Activated T-helper 2 cell treated with anti-CD3 and anti-CD28 coated beads, Interferon-gamma antibody, Interleukin-2, Interleukin-4, amounts not matched to agents 10 μg/mL and 5 μg/mL and 100 μg/mL, durations not matched to agents 14 hours and 24 hours and 36 hours (primary cell): ENCODE results near the gene SLC15A5. TPM values are rescaled to one million over a fixed set of nuclear protein-coding genes. Genes with fewer than 3 reads are reported as not detected.

ENCODE experiments used
- DNase-seq: peaks from one replicate; pipeline ENCODE4 v3.0.0; 2021; ENCODE audit warnings: low spot score
- H3K27ac Mint-ChIP-seq: one replicate; pipeline ENCODE4 v1.8.0; 2021; ENCODE audit warnings: mixed read lengths
- H3K27me3 Mint-ChIP-seq: one replicate; pipeline ENCODE4 v1.8.0; 2021; ENCODE audit warnings: low read depth, mixed read lengths
- H3K36me3 Mint-ChIP-seq: one replicate; pipeline ENCODE4 v1.8.0; 2021; ENCODE audit warnings: low read depth, mixed read lengths
- H3K4me1 Mint-ChIP-seq: one replicate; pipeline ENCODE4 v1.8.0; 2021; ENCODE audit warnings: low read depth, mixed read lengths
- H3K4me3 Mint-ChIP-seq: one replicate; pipeline ENCODE4 v1.8.0; 2021; ENCODE audit warnings: low read depth, mild to moderate bottlenecking, moderate library complexity, mixed read lengths
- H3K9me3 Mint-ChIP-seq: one replicate; pipeline ENCODE4 v1.8.0; 2021; ENCODE audit warnings: mixed read lengths
- intact Hi-C: fragments of 100-400 bp; cut with micrococcal nuclease; formaldehyde crosslinking; loops from one replicate; pipeline ENCODE4 v1.15.1; 2023
- total RNA-seq: library from RNA; stranded (reverse); gene quantifications from 2 replicates; pipeline ENCODE4 v1.2.3, GENCODE V29; 2022

SLC15A5 gene
- total RNA-seq, 1 donor from 2014 or later: not detected

DNA sequence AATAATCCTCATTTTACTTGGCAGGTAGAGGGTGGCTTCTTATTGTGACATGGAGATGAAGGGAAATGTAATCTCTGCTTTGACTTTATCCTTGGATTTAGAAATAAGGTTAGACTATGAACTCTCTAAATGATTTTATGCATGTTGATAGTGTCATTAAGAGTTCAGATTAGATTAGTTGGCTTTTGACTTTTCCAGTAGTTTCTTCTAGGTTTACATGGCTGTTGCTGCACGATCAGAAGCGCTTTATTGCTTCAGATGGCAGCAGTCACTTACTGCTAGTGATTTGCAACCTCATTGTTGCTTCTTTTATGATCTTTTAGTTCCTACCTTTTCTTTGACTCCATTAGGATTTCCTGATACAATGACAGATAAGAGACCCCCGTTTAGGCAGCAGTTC lies 32.3 kb downstream of the SLC15A5 start:
- Mint-ChIP-seq H3K4me1 (no peaks in the 10 kb centered on the region), H3K27ac (no peak overlapping the region), H3K27me3 (no peaks in the 10 kb centered on the region), H3K4me3 (no peak overlapping the region), H3K36me3 (no peaks in the 10 kb centered on the region), H3K9me3 (peaks cover 21% of the 10 kb centered on the region)
- intact Hi-C loops: no loop called here
- DNase-seq: no peak

DNA sequence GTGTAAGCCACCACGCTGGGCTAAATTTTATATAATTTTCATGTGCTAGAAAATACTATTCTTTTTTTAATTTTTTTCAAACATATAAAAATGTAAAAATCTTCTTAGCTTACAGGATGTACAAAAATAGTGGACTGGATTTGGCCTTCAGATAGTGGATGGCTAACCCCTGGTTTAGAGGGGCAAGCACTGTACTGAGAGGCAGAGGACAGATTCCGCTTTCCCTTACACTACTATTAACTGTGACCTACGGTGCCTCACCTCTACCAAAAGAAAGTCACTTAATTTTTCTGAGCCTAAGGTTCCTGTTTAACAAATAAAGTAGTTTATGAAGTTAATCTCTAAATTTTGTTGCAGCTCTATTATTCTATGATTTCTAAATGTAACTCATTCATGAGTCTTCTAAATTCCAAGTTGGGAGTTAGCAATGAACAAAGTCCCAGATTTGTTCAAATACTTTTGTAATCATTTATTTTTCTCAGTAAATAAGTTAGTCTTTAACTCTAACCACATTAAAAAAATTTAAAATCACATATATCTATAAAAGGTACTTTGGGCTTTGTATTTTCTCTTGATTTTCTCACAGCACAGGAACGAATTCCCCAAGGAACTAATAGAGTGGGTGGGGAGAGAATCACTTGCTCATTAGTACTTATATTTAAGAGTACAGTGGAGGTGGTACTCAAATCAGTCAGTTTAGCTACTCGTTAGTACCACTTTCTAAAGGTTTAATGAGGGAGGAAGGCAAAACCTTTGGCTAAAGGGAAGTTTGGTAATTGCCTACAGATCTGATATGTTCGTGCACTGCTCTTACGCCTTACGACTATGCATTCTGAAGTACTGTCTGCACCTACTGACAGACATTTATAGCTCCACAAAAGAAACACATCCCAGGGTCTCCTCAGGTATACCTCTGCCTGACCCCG lies 33.7 kb downstream of the SLC15A5 start:
- Mint-ChIP-seq H3K9me3 (peaks cover 21% of the 10 kb centered on the region), H3K4me1 (no peaks in the 10 kb centered on the region), H3K27me3 (no peaks in the 10 kb centered on the region), H3K4me3 (no peak overlapping the region), H3K27ac (no peak overlapping the region), H3K36me3 (no peaks in the 10 kb centered on the region)
- intact Hi-C loops: no loop called here
- DNase-seq: no peak

DNA sequence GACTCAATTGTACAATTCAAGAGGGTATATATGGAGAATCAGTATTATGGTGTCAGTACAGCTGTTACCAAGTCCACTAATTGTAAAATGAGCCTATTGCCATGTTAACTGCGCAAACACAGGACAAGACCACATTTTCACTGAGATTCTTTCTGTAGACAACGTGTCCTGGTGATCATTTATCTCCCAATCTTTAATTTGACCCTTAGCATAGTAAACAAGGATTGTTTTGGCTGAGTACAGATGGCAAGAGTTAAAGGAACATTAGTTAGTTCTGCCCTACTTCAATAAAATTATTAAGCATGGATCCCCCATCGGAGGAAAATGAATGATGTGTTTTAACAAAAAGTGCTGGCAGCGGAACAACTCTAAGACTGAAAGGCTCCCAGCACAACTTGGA lies 36.1 kb downstream of the SLC15A5 start:
- Mint-ChIP-seq H3K27me3 (no peaks in the 10 kb centered on the region), H3K4me3 (no peak overlapping the region), H3K4me1 (no peaks in the 10 kb centered on the region), H3K27ac (no peak overlapping the region), H3K9me3 (peaks cover 14% of the 10 kb centered on the region), H3K36me3 (no peaks in the 10 kb centered on the region)
- intact Hi-C loops: no loop called here
- no peak for DNase-seq

DNA sequence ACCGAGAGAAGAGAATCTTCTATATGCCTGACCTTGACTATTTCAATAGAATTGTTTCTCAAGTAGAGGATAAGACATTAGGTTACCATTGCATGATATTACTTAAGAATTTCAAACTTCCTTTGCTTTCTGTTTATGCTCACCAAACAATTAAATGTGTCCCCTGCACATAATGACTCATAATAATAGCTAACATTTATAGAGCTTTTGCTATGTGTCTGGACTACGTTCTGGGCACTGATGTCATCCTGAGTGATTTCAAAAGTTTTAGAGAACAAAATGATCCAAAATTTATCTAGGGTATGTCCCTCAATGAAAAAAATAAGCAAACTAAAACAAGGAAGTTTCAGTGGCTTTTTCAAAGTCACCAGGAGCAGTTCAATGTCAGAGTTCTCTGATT lies 38.8 kb downstream of the SLC15A5 start:
- no peak overlapping the region for H3K27ac Mint-ChIP-seq
- H3K4me3 Mint-ChIP-seq: no peak overlapping the region
- intact Hi-C loops: no loop called here
- no peaks in the 10 kb centered on the region for H3K36me3 Mint-ChIP-seq
- H3K9me3 Mint-ChIP-seq: peaks cover 4% of the 10 kb centered on the region
- DNase-seq: no peak
- H3K27me3 Mint-ChIP-seq: no peaks in the 10 kb centered on the region
- no peaks in the 10 kb centered on the region for H3K4me1 Mint-ChIP-seq

DNA sequence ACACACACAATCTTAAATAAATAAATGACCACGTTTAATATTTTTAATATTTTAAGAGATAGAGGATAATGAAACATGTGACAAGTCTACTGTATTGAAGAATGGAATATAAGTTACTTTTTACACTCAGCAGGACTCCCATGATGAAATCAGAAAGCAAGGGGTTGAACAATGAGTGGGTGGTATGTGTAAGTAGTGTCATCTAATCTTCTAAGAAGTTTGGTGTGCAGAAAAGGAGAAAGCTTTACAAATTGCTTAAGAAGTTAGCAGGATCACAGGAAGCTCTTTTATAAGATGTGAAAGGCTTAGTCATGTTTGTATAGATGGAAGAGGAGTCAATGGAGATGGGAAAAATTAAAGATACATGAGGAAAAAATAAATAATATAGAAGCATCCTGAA lies 47.8 kb downstream of the SLC15A5 start:
- no peak for DNase-seq
- Mint-ChIP-seq H3K4me1 (no peaks in the 10 kb centered on the region), H3K27ac (no peak overlapping the region), H3K36me3 (no peaks in the 10 kb centered on the region), H3K4me3 (no peak overlapping the region), H3K9me3 (peaks cover 13% of the 10 kb centered on the region), H3K27me3 (no peaks in the 10 kb centered on the region)
- intact Hi-C loops: no loop called here

DNA sequence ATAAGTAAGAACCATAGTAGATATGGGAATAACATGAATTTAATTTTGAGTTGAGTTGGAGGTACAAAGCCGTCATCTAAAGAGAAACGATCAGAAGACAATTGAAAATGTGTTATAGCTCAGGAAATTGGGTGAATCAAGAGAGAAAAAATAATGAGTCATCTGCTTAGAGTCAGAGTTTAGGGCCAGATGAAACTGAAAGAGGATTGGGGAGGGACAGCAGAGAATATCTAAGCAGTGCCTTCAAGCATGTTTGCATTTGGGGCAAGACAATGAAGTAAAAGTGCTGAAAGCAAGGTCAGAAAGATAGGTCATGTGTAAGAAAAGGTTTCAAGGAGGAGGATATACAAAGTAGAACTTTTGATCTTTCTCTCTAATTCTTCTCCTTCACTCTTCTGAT lies 49.4 kb downstream of the SLC15A5 start:
- Mint-ChIP-seq H3K27ac (no peak overlapping the region), H3K4me3 (no peak overlapping the region), H3K9me3 (peaks cover 13% of the 10 kb centered on the region), H3K36me3 (no peaks in the 10 kb centered on the region), H3K4me1 (no peaks in the 10 kb centered on the region), H3K27me3 (no peaks in the 10 kb centered on the region)
- no peak for DNase-seq
- intact Hi-C loops: no loop called here

DNA sequence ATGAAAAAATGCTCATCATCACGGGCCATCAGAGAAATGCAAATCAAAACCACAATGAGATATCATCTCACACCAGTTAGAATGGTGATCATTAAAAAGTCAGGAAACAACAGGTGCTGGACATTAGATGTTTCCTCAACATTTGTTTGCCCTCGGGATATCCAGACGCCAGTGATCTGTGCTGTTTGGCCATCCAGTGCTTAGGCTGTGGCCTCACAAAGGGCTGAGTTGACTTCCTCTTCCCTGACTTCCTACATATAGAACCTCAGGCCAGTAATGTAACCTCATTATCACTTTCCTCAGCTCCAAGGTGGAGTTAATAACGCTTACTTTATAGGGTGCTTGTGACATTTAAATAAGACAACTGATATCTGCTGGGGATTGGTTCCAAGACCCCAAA lies 51.8 kb downstream of the SLC15A5 start:
- Mint-ChIP-seq H3K27me3 (no peaks in the 10 kb centered on the region), H3K4me1 (no peaks in the 10 kb centered on the region), H3K27ac (no peak overlapping the region), H3K4me3 (no peak overlapping the region), H3K9me3 (no peaks in the 10 kb centered on the region), H3K36me3 (no peaks in the 10 kb centered on the region)
- intact Hi-C loops: no loop called here
- DNase-seq: no peak

DNA sequence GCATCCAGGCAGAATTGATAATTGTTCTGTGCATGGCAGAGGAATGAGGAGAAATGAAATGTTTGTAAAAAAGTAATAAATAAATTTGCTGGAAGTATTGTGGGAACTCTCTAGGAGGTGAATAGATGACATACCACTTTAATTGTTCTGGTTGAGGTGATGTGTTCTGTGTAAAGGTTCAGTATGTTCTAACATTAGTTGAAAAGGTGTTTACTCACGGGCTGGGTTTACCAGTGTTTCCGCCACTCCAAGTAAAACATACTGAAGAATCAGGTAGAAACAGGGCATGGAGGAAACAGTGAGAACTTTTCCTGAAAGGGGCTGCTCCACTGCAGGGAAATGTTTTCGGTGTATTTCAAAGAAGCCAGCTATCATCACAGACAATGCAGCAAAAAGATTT lies 53.3 kb downstream of the SLC15A5 start:
- Mint-ChIP-seq H3K4me3 (no peak overlapping the region), H3K27ac (no peak overlapping the region), H3K27me3 (no peaks in the 10 kb centered on the region), H3K9me3 (no peaks in the 10 kb centered on the region), H3K4me1 (no peaks in the 10 kb centered on the region), H3K36me3 (no peaks in the 10 kb centered on the region)
- no peak for DNase-seq
- intact Hi-C loops: no loop called here

DNA sequence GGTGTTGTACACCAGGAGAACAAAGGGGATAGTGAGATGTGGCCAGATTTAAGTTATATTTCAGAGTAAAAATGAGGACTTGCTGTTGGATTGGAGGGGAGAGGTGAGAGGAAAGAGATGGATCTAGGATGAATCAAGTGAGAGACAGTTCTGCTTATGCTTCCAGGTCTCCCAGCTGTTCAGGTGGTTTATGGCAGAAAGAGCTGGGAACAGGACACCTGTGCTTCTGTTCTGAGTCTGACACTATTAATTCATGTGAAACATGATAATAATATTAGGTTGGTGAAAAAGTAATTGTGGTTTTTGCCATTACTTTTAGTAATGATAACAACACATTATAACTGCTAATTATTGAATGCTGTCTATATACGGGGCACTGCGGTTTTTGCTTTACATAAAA lies 55.7 kb downstream of the SLC15A5 start:
- Mint-ChIP-seq H3K4me1 (no peaks in the 10 kb centered on the region), H3K27ac (no peak overlapping the region), H3K27me3 (no peaks in the 10 kb centered on the region), H3K4me3 (no peak overlapping the region), H3K9me3 (no peaks in the 10 kb centered on the region), H3K36me3 (no peaks in the 10 kb centered on the region)
- no peak for DNase-seq
- intact Hi-C loops: no loop called here

DNA sequence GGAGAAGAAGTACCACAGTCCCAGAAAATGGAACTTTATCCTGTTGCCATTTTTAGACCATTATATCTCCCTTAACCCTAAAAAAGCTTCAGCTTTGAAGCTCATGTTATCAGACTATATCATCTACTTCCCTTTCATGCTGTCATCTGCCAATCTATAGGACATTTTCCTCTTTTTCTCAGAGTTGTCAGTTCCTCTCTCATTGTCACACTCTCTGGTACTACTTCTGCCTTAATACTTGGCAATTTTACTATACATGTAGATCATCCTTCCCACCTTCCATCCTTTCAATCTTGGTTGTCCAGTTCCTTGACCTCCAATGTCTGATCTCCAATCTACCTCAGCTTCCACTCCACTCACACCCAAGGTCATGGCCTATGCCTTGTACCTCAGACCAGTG lies 57.4 kb downstream of the SLC15A5 start:
- no peaks in the 10 kb centered on the region for H3K27me3 Mint-ChIP-seq
- intact Hi-C loops: no loop called here
- H3K4me3 Mint-ChIP-seq: no peak overlapping the region
- H3K4me1 Mint-ChIP-seq: no peaks in the 10 kb centered on the region
- no peaks in the 10 kb centered on the region for H3K36me3 Mint-ChIP-seq
- H3K27ac Mint-ChIP-seq: no peak overlapping the region
- DNase-seq: no peak
- H3K9me3 Mint-ChIP-seq: no peaks in the 10 kb centered on the region

DNA sequence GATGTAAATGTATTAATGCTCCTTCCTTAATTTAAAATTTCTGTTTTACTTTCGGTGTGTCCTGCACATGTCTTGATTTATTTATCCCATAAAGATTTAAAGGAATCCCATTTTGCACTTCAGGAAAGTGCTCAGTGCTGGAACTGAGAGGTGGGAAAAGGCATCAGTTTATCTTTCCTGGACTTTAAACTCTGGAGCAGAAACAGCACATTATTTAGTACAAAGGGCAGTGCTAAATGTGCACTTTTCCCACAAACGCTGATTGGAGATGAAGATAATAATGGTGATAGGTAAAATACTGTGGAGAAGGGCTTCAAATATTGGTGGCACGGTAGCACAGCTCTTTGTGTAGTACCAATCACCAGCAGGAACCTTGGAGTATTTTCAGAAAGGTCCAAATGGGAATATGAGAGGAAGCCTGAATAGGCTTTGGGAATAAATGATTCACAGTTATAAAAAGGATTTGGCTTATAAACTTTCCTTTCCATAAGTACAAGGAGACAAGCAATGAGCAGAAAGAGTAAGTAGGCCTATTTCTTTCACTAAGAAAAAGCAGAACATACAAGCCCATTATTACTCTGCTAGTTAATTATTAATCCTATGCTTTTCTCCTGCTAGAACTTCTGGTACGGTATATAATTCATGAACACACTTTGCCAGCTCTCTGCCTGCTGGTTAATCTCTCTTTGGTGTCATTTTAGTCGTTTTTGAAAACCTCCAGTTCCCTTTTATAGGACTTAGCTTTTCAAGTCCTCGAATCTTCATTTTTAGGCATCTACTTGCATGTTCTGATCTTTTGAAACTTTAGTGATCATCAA lies 58.3 kb downstream of the SLC15A5 start:
- no peaks in the 10 kb centered on the region for H3K36me3 Mint-ChIP-seq
- no peak overlapping the region for H3K27ac Mint-ChIP-seq
- no peaks in the 10 kb centered on the region for H3K4me1 Mint-ChIP-seq
- H3K27me3 Mint-ChIP-seq: no peaks in the 10 kb centered on the region
- intact Hi-C loops: no loop called here
- no peak for DNase-seq
- no peak overlapping the region for H3K4me3 Mint-ChIP-seq
- no peaks in the 10 kb centered on the region for H3K9me3 Mint-ChIP-seq

DNA sequence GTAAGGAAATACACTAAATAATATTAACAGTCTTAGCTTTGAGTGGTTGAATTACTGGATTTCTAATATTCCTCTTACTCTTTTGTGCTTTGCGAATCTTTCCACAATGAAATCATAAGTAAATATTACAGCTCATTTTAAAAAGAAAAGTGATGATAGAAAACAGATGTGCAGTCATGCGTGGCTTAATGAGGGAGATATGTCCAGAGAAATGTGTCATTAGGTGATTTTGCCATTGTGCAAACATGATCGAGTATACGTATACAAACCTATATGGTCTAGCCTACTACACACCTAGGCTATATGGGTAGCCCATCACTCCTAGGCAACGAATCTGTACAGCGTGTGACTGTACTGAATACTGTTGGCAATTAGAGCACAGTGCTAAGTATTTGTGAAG lies 59.3 kb downstream of the SLC15A5 start:
- DNase-seq: no peak
- no peak overlapping the region for H3K4me3 Mint-ChIP-seq
- H3K27me3 Mint-ChIP-seq: no peaks in the 10 kb centered on the region
- H3K27ac Mint-ChIP-seq: no peak overlapping the region
- intact Hi-C loops: no loop called here
- no peaks in the 10 kb centered on the region for H3K4me1 Mint-ChIP-seq
- no peaks in the 10 kb centered on the region for H3K36me3 Mint-ChIP-seq
- H3K9me3 Mint-ChIP-seq: no peaks in the 10 kb centered on the region

DNA sequence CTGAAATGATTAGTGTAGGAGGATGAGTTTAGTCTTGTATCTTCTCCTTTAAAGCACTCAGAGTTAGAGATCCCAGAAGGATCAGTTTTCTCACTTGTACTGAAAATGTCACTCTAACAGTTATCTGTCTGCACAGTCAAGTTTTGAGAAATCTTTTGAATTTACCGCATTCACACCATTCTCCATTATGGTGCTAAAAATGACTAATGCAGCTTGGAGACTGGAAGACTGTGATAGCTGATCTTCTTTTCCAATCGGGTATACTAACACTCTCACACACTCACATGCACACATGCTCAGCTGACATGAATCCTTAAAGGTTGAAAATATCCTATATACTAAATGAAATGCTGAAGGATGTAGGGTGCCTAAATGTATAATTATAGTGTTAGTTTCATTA lies 65.8 kb downstream of the SLC15A5 start:
- intact Hi-C loops: no loop called here
- no peak overlapping the region for H3K4me3 Mint-ChIP-seq
- H3K36me3 Mint-ChIP-seq: no peaks in the 10 kb centered on the region
- no peaks in the 10 kb centered on the region for H3K9me3 Mint-ChIP-seq
- H3K27me3 Mint-ChIP-seq: no peaks in the 10 kb centered on the region
- no peaks in the 10 kb centered on the region for H3K4me1 Mint-ChIP-seq
- no peak overlapping the region for H3K27ac Mint-ChIP-seq
- DNase-seq: no peak
